Dermis microvascular lymphatic vessel endothelial cell (primary cell): Measurements from ENCODE around the gene ACOD1. TPM values are rescaled to one million over a fixed set of nuclear protein-coding genes. Genes with fewer than 3 reads are reported as not detected.
A peak's percentile ranks its signal among the peaks of the same experiment; 100 is the strongest.
"Not testable (repeated sequence)": the region's sequence is repeated elsewhere in the genome, so short reads cannot be mapped to it uniquely, and the experiment has no call there.

Experiments
- DNase-seq, 2 donors: peaks; one replicate each; pipeline versions ENCODE4 v3.0.0 to v3.0.0-alpha.2; 2010; ENCODE audit warnings: low read depth in 2 of 2
- total RNA-seq: library from RNA; depleted of rRNA; stranded (reverse); fragments of >200 nt; gene quantifications from 2 replicates; pipeline ENCODE4 v1.2.1, GENCODE V29; 2014

The ACOD1 gene
- total RNA-seq = not detected in 2 replicates

GRCh38 chr13:76948149-76948548 lies at the start of gene ACOD1:
TSS of gene ACOD1 (plus strand) at chr13:76948511. CDS start at chr13:76948559, 48 bp downstream.
- no peak for DNase-seq

GRCh38 chr13:76899066-76899465 lies 49.2 kb upstream of the ACOD1 start:
- not testable (repeated sequence) for DNase-seq

GRCh38 chr13:76903544-76904162 lies 44.7 kb upstream of the ACOD1 start:
- DNase-seq = peak; percentile 84 to 89

- DNase-seq = no peak
Measured at GRCh38 chr13:76904507-76904906, 43.8 kb upstream of the ACOD1 start.

- no peak for DNase-seq
Measured at GRCh38 chr13:76912476-76912875, 35.8 kb upstream of the ACOD1 start.

- no peak for DNase-seq
Measured at GRCh38 chr13:76913898-76914297, 34.4 kb upstream of the ACOD1 start.

GRCh38 chr13:76917095-76917494 lies 31.2 kb upstream of the ACOD1 start:
- DNase-seq = no peak

GRCh38 chr13:76917755-76918481 lies 30.4 kb upstream of the ACOD1 start:
- not testable (repeated sequence) for DNase-seq

GRCh38 chr13:76921516-76921915 lies 26.8 kb upstream of the ACOD1 start:
- DNase-seq = no peak

GRCh38 chr13:76925115-76925514 lies 23.2 kb upstream of the ACOD1 start:
- no peak for DNase-seq

GRCh38 chr13:76927955-76928354 lies 20.4 kb upstream of the ACOD1 start:
- no peak for DNase-seq

GRCh38 chr13:76928456-76928855 lies 19.9 kb upstream of the ACOD1 start:
- DNase-seq = no peak

GRCh38 chr13:76929320-76929719 lies 19.0 kb upstream of the ACOD1 start:
- no peak for DNase-seq

- DNase-seq = no peak
Measured at GRCh38 chr13:76929851-76930374, 18.4 kb upstream of the ACOD1 start.

GRCh38 chr13:76932076-76932475 lies 16.2 kb upstream of the ACOD1 start:
- no peak for DNase-seq

- no peak for DNase-seq
Measured at GRCh38 chr13:76934671-76935070, 13.6 kb upstream of the ACOD1 start.

- no peak for DNase-seq
Measured at GRCh38 chr13:76936763-76937162, 11.5 kb upstream of the ACOD1 start.

GRCh38 chr13:76937281-76937820 lies 11.0 kb upstream of the ACOD1 start:
- peak; percentile 28 to 80 for DNase-seq

- no peak for DNase-seq
Measured at GRCh38 chr13:76939215-76939614, 9.1 kb upstream of the ACOD1 start.

- no peak for DNase-seq
Measured at GRCh38 chr13:76942363-76942762, 5.9 kb upstream of the ACOD1 start.

GRCh38 chr13:76943646-76944045 lies 4.7 kb upstream of the ACOD1 start:
- DNase-seq = no peak

- DNase-seq = peak in 1 of 2 donors; percentile 5
Measured at GRCh38 chr13:76944456-76944855, 3.9 kb upstream of the ACOD1 start.

- no peak for DNase-seq
Measured at GRCh38 chr13:76950101-76950500, 1.8 kb downstream of the ACOD1 start.
